Measurements from ENCODE around the gene CA11.
A peak's percentile ranks its signal among the peaks of the same experiment; 100 is the strongest.

Gene CA11

GRCh38 chr19:48609571-48610108 lies 36.3 kb downstream of the CA11 start:
- TF ChIP-seq CTCF (IDR thresholded peaks at IDR 0.05), result no peak
- Histone ChIP-seq H3K27ac (no peak overlapping the region), H3K36me3 (peaks cover 0 to 4% (median 2%) of the 10 kb centered on the region in 3 donors), H3K4me3 (no peak overlapping the region), H3K9me3 (no peaks in the 10 kb centered on the region), H3K27me3 (no peaks in the 10 kb centered on the region), H3K4me1 (peaks cover 0 to 13% (median 0%) of the 10 kb centered on the region in 4 donors)
- intact Hi-C loops (cut with DNase I; ENCODE audit: low total_unique reads), result no loop called here
- no peak for DNase-seq

GRCh38 chr19:48608798-48609263 lies 37.2 kb downstream of the CA11 start:
- DNase-seq, result peak in 1 of 2 donors; percentile 64
- Histone ChIP-seq H3K9me3 (no peaks in the 10 kb centered on the region), H3K4me1 (peaks cover 0 to 6% (median 0%) of the 10 kb centered on the region in 4 donors), H3K27me3 (no peaks in the 10 kb centered on the region), H3K36me3 (no peaks in the 10 kb centered on the region), H3K4me3 (no peak overlapping the region), H3K27ac (no peak overlapping the region)
- TF ChIP-seq CTCF (IDR thresholded peaks at IDR 0.05), result peak in 1 of 2 experiments; percentile 21
- intact Hi-C loops (cut with DNase I; ENCODE audit: low total_unique reads), result no loop called here

GRCh38 chr19:48607359-48607755 lies 38.6 kb downstream of the CA11 start:
- H3K36me3 ChIP-seq, result no peaks in the 10 kb centered on the region
- no peak for TF ChIP-seq CTCF (IDR thresholded peaks at IDR 0.05)
- intact Hi-C loops (cut with DNase I; ENCODE audit: low total_unique reads), result no loop called here
- H3K9me3 ChIP-seq, result no peaks in the 10 kb centered on the region
- H3K27ac ChIP-seq, result no peak overlapping the region
- no peaks in the 10 kb centered on the region for H3K27me3 ChIP-seq
- DNase-seq, result no peak
- H3K4me3 ChIP-seq, result no peak overlapping the region
- no peaks in the 10 kb centered on the region for H3K4me1 ChIP-seq

GRCh38 chr19:48606463-48607358 lies 39.3 kb downstream of the CA11 start, which contains the start of gene SPACA4:
Gene SPACA4, plus strand, starts transcription at chr19:48606742. Its CDS starts 237 bp downstream, at chr19:48606979.
- Histone ChIP-seq H3K27ac (no peak within 1 kb of the TSS), H3K4me1 (no peaks in the 10 kb centered on the region), H3K36me3 (no peaks in the 10 kb centered on the region), H3K27me3 (no peaks in the 10 kb centered on the region), H3K4me3 (no peak within 1 kb of the TSS), H3K9me3 (no peaks in the 10 kb centered on the region)
- TF ChIP-seq CTCF (IDR thresholded peaks at IDR 0.05), result no peak
- DNase-seq, result peak in 1 of 2 donors; percentile 65
- intact Hi-C loops (cut with DNase I; ENCODE audit: low total_unique reads), result no loop called here

GRCh38 chr19:48603850-48604249 lies 42.1 kb downstream of the CA11 start:
- Histone ChIP-seq H3K9me3 (no peaks in the 10 kb centered on the region), H3K36me3 (no peaks in the 10 kb centered on the region), H3K27ac (no peak overlapping the region), H3K27me3 (peaks cover 0 to 25% of the 10 kb centered on the region in 2 donors), H3K4me3 (no peak overlapping the region), H3K4me1 (no peaks in the 10 kb centered on the region)
- TF ChIP-seq CTCF (IDR thresholded peaks at IDR 0.05), result no peak
- no peak for DNase-seq
- intact Hi-C loops (cut with DNase I; ENCODE audit: low total_unique reads), result no loop called here
